ENCODE results near the gene NETO2.

DNA sequence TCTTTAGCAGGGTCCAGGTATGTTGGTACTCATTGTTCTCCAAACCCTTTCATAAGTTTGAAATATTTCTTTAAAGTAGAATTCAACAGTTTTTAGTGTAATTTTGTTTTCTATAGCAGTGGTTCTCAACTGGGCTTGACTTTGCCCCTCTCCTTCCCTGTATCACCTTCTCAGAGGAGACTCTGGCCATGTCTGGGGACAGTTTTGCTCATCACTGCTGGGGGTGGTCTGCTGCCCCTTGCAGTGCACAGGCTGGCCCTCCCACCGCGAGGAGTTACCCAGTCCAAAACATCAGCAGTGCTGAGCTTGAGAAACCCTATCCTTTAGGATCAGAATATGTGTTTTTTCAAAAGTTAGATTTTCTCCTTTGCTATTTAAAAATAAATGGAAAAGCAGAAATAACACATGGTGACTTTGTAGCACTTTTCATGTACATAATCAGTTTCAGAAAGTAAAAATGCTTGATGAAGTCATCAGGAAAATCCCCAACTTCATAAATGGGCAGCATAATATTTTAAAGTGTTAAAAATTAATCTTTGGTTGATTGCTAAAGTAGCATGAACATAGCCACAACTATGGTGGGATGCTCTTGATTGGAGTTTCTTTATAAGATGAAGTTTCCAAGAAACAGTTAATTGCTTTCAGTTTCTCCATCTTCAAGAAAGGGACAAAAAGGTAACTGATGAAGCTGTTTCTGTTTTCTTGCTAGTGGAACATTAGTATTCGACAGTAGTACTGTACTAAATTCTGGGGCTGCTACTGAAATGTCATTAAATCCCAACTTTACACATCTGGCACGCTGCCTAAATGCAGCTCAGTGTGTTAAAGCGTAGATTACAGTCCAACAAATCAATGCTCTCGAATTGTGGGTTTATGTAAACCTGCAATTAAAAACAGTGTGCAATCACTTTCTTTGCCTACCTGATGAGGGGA, 70.3 kb downstream of the NETO2 start:
- no peak for TF ChIP-seq TAF1 (IDR thresholded peaks at IDR 0.05; ENCODE audit: borderline replicate concordance, low read depth, low read length)
- no peak for TF ChIP-seq POLR2A (IDR thresholded peaks at IDR 0.05; ENCODE audit: low read depth, low read length)
- TF ChIP-seq POLR2AphosphoS5 (IDR thresholded peaks at IDR 0.05; ENCODE audit: low read depth, low read length): no peak

Data from GM12892 (cell line).